ENCODE results near the gene CRYGB.

CRYGB gene

GRCh38 chr2:208146006-208146405 lies at the start of gene CRYGB:
CRYGB (minus strand) TSS chr2:208146158; CDS start chr2:208146120, 38 bp downstream.
- no peak for DNase-seq (ENCODE audit: low read depth)
- H3K4me3 ChIP-seq (ENCODE audit: low read depth, low read length), result no peak within 1 kb of the TSS
- TF ChIP-seq CTCF (IDR thresholded peaks at IDR 0.05; ENCODE audit: low read depth, low read length, missing control alignments), result no peak

GRCh38 chr2:208195531-208195930 lies 49.6 kb upstream of the CRYGB start:
- H3K4me3 ChIP-seq (ENCODE audit: low read depth, low read length), result no peak overlapping the region
- DNase-seq (ENCODE audit: low read depth), result no peak
- no peak for TF ChIP-seq CTCF (IDR thresholded peaks at IDR 0.05; ENCODE audit: low read depth, low read length, missing control alignments)

GRCh38 chr2:208192611-208193236 lies 46.8 kb upstream of the CRYGB start:
- no peak for DNase-seq (ENCODE audit: low read depth)
- H3K4me3 ChIP-seq (ENCODE audit: low read depth, low read length), result no peak overlapping the region
- TF ChIP-seq CTCF (IDR thresholded peaks at IDR 0.05; ENCODE audit: low read depth, low read length, missing control alignments), result no peak

GRCh38 chr2:208189810-208190503 lies 44.0 kb upstream of the CRYGB start, which contains the start of gene C2orf80:
C2orf80 (minus strand) TSS chr2:208190030; CDS start chr2:208186986, 3,044 bp downstream.
- no peak for DNase-seq (ENCODE audit: low read depth)
- no peak for TF ChIP-seq CTCF (IDR thresholded peaks at IDR 0.05; ENCODE audit: low read depth, low read length, missing control alignments)
- no peak within 1 kb of the TSS for H3K4me3 ChIP-seq (ENCODE audit: low read depth, low read length)

GRCh38 chr2:208189069-208189809 lies 43.3 kb upstream of the CRYGB start:
- DNase-seq (ENCODE audit: low read depth), result no peak
- TF ChIP-seq CTCF (IDR thresholded peaks at IDR 0.05; ENCODE audit: low read depth, low read length, missing control alignments), result no peak
- H3K4me3 ChIP-seq (ENCODE audit: low read depth, low read length), result no peak overlapping the region

- no peak for TF ChIP-seq CTCF (IDR thresholded peaks at IDR 0.05; ENCODE audit: low read depth, low read length, missing control alignments)
- H3K4me3 ChIP-seq (ENCODE audit: low read depth, low read length), result no peak overlapping the region
- DNase-seq (ENCODE audit: low read depth), result no peak
Observed at GRCh38 chr2:208186893-208187292, 40.9 kb upstream of the CRYGB start.
